DOHH2 (cell line): ENCODE results near the gene GYPC.

Experiments
- CTCF ChIP-seq: fragments of 200-600 bp; sonication (generic); IDR thresholded peaks from one replicate; pipeline ENCODE4 v1.5.1; 2014; ENCODE audit warnings: antibody characterized with exemption, mild to moderate bottlenecking, low read depth, low read length; ENCODE audit not compliant: poor library complexity, severe bottlenecking
- EZH2phosphoT487 ChIP-seq: fragments of 200-600 bp; sonication (generic); IDR thresholded peaks from 2 replicates; pipeline ENCODE4 v1.6.1; 2017; ENCODE audit warnings: borderline replicate concordance, mild to moderate bottlenecking, antibody characterized with exemption, low read length, moderate library complexity, mixed read lengths

DNA sequence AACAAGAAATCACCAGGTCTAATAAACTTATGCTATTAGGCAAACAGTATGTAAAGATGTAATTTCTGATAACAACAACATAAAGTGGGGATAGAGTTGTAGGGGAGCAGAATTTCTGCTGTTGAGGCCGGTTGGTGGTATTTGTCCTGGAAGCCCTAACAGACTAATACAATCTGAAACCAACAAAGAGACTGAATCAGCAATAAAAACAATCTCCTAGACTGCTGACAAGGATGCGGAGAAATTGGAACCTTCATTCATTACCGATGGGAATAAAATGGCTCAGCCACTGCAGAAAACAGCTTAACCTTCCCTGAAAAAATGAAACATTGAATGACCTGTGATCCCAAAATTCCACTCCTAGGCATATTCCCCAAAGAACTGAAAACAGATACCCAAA, 88.7 kb downstream of the GYPC start:
- TF ChIP-seq EZH2phosphoT487 (no peak), CTCF (no peak)
